NOMO-1 treated with DMSO at 0.1 percent for 48 hours (cell line): ENCODE measurements around the gene ZNF414.
A peak's percentile ranks its signal among the peaks of the same experiment; 100 is the strongest.
"Not testable (repeated sequence)": the region's sequence is repeated elsewhere in the genome, so short reads cannot be mapped to it uniquely, and the experiment has no call there.

ENCODE experiments used
- DNase-seq: peaks from one replicate; lab custom pipeline; 2025; ENCODE audit not compliant: unreplicated experiment; lab: John Stamatoyannopoulos, UW

ZNF414 gene, protein sequence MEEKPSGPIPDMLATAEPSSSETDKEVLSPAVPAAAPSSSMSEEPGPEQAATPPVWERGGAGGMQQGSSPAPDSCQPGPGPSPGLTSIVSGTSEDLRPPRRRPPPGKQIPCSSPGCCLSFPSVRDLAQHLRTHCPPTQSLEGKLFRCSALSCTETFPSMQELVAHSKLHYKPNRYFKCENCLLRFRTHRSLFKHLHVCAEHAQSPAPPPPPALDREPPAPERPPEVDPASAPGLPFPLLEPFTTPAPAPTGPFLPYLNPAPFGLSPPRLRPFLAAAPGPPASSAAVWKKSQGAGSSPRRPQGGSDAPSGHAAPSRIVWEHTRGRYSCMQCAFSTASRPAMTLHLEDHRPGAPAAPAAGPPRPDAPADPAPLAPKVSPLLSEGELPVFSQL

DNA sequence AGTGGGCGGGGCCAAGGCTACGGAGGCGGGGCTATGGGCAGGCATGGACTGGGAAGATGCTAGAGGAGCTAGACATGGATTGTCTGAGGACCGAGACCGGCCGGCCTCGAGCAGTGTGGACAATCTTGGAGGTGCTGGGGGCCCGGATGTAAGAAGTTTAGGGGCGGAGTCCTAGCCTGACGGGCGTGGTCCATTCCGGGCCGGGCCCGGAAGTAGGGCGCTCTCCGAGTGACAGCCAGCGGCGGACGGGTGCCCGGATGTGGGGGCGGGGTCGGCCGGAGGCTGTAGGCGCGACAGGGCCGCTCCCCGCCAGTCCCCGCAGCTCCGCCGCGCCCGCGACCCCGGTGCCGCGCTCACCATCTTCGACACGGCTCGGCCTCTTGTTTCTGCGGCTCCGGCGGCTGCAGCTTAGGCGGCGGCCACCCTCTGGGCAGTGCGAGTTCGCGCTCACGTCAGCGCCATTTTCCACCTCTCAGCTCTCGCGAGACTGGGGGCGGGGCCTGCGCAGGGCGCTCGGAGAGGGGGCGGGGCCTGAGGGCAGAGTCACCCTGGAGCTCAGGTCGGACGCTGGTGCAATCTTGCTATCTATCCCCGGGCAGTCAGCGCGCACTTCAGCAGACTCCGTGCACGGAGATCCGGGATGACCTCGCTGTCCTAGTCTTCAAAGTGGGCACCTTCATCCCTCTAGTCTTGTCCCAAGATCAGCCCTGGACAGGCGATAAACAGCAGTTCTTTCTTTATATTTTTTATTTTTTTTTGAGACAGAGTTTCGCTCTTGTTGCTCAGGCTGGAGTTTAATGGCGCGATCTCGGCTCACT, at the start of gene ZNF414:
Gene ZNF414, minus strand, starts transcription at position 481 of the 818 bp plus-strand sequence. Its CDS starts 121 bp downstream, at position 360.
- DNase-seq, result peak; percentile 89

DNA sequence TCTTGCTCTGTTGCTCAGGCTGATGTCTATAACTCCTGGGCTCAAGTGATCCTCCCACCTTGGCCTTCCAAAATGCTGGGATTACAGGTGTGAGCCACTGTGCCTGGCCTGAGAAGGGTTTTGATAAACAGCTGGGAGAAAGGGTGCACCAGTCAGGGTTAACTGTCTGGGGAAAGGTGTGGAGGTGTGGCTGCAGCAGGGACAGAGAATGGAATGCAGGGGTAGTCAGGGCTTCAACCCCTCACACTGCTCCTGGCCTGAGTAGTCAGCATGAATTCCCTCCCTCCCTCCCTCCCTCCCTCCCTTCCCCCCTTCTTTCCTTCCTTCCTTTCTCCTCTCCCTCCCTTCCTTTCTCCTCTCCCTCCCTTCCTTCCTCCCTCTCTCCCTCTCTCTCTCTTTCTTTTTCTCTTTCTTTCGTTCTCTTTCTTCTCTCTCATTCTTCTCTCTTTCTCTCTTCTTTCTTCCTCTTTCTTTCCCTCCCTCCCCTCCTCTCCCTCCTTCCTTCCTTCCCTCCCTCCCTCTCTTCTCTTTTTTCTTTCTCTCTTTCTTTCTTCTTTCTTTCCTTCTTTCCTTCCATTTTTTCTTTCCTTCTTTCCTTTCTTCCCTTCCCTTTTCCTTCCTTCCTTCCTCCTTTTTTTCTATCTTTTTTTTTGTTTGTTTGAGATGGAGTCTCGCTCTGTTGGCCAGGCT, 47.3 kb upstream of the ZNF414 start:
- no peak for DNase-seq

DNA sequence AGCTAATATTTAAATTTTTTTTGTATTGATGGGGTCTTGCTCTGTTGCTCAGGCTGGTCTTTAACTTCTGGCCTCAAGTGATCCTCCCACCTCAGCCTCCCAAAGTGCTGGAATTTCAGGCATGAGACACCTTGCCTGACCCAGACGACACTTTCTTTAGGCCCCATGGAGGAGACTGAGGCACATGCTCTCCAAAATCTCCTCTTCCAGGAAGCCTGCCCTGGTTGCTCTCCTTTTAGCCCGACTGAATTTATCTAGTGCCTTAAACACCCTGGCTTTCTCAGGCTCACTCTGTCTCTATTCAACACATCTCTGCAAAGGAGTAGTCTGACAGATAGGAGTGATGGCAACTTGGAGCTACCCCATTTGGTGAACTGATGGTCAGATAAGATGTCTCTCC, 44.4 kb upstream of the ZNF414 start:
- DNase-seq, result no peak

DNA sequence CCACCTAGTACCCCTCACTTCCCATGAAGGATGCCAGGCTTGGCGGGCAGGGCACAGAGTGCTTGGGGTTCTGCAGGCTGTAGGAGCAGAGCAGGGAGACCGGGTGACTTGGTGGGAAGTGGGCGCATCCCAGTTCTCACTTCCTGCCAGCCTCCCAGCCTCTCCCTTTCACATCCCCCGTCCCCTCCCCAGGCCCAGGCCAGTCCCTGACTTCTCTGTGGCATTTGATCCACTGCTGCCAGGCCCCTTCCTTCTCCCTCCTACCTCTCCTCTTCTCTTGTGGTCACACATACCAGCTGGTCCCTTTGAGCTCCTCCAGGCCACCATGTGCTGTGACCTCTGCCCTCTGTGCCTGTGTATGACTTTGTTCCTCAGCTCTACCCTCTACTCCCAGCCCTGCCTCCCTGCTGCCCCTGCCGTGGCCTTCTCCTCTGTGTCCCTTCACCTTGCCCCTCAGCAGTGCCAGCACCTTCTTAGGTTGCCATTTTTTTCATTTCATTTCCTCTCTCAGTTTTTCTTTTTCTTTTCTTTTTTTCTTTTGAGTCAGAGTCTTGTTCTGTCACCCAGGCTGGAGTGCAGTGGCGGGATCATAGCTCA, 43.8 kb upstream of the ZNF414 start:
- no peak for DNase-seq

DNA sequence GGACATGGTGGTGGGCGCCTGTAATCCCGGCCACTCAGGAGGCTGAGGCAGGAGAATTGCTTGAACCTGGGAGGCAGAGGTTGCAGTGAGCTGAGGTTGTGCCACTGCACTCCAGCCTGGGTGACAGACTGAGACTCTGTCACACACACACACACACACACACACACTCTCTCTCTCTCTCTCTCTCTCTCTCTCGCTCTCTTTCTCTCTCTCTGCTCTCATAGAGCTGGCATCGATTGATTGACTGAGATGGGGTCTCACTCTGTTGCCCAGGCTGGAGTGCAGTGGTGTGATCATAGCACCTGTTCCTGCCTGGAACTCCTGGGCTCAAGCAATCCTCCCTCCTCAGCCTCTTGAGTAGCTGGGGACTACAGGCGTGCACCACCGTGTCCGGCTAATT, 39.8 kb upstream of the ZNF414 start:
- not testable (repeated sequence) for DNase-seq

DNA sequence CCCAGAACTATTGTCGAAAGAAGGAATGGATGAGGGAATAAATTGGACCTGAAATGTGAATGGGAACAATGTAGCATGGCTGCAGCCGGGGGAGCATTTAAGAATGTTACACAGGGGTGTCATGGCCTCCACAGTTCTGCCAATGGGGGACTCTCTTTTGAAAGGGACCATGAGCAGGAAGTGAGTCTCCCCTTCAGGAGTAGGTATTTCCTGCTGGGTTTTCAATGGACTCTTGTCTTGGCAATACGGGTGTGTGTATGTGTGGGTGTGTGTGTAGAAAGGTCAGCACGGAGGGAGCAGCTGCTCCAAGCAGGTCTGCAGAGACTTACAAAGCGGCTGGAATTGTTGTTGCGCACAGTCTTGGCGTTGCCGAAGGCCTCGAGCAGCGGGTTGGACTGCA, 38.8 kb upstream of the ZNF414 start:
- no peak for DNase-seq

DNA sequence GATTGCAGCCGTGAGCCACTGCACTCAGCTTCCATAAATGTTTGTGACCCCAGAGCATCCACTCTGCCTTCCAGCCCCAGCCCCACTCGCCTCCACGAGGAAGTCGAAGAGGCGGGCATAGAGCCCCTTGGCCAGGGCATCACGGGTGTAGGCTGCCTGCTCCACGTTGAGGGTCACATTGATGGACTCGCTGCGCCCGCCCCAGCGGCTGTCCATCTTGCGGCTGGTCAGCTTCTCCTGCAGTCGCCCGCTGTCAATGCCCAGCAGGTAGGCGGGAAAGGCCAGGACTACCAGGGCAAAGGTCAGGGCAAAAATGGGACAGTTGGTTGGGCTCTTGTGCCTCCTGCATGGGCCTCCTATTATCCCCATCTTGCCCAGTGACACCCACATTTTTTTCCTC, 36.1 kb upstream of the ZNF414 start:
- no peak for DNase-seq

DNA sequence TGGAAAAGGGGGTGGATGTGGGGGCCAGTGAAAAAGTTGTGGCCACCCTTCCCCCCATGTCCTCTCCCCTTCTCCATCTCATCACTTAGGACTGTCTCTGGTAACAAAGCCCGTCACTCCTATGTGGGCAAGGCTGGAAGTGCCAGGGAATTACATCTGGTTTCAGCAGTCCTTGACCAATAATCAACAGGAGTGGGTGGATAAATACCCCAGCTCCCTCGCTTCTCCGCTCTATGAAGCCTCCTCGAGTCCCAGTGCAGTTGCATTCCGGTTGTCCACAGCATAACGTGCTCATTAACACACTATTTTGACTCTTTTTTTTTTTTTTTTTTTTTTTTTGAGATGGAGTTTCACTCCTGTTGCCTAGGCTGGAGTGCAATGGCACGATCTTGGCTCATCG, 31.8 kb upstream of the ZNF414 start:
- DNase-seq, result no peak

DNA sequence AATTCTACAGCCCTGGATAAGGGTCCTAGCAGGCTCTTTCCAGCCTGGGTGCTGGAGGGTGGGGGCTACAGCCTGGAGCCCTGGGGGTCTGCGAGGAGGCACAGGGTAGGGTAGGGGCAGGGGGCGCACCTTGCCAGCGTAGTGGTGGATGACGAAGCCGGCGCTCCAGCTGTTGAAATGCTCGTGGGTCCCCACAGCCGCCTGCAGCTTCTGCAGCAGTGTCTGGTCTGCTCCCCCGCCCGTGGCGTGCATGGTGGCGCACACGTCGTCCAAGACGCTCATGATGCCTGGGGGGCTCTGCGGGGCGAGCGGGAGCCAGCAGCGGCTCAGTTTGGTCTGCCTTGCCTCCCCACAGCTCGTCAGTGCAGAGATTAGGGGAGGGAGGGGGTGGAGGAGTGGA, 30.2 kb upstream of the ZNF414 start:
- DNase-seq, result no peak

DNA sequence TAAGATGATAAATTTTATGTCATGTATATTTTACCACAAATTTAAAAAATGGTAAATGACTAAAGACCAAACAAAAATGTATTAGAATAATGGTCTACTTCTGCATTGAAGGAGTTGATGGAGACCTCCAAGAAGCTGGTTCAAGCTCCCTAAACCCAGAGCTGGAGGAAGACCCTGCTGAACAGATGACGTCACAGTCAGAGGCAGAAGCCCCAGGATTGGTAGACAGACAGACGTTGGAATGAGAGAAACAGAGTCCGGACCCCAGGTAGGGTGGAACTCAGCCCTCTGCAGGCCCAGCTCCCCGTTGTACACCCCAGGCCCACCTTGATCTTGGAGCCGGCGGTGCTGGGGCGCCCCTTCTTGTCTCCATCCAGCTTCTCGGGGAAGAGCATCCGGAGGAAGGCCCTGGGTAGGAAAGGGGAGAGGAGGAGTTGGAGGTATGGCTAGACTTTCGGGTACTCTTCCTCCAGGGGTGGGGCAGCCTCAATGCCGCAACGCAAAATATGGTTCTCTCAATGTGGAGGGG, 25.7 kb upstream of the ZNF414 start:
- no peak for DNase-seq

DNA sequence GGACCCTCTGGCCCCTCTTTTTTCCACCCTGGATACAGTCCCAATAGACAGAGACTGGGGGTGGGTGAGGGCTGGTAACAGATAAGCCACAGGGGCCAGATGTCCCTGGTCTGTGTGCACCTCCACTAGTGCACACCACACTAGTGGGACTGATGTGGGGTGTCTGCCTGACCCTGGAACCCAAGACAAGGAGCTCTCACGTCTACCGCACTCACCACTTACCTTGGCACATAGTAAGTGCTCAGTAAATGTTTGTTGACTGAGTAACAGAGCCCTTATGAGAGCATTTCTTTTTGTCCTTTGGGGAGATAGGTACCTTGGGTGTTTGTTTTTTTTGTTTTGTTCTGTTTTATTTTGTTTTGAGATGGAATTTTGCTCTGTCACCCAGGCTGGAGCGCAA, 23.1 kb upstream of the ZNF414 start:
- DNase-seq, result no peak

DNA sequence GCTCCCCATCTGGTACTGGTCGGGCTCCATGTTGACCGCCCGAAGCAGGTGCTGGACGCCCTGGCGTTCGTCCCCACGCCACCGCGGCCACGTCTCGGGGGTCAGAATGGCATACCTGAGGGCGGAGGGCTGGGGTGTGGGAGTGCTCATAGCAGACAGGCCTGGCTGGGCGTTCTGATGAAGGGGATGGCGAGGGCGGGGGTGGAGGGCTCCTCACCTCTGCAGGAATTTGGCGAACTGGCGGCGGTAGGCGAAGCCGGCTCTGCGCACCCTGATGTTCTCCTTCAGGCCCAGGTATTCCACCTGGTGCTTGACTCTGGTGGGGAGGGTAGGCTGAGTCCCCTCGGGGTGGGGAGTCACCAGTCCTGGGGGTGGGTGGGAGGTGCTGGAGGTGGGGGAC, 22.3 kb upstream of the ZNF414 start:
- no peak for DNase-seq

DNA sequence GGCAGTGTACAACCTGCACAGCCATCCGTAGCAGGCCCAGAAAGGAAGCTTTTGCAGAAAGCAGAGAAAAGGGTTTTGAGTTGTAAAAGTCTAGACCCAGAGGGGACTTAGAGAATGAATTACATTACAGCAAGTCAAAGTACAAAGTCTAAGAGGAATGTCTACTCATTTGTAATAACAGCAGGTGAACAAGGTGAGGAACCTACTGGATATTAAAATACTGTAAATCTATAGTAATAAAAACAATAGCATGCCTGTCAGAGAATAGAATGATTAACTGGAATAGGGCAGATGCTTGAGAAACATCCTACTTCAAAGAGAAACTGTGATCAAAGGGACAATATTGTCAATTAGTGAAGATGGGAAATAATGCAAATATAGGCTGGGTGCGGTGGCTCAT, 18.3 kb upstream of the ZNF414 start:
- DNase-seq, result no peak

DNA sequence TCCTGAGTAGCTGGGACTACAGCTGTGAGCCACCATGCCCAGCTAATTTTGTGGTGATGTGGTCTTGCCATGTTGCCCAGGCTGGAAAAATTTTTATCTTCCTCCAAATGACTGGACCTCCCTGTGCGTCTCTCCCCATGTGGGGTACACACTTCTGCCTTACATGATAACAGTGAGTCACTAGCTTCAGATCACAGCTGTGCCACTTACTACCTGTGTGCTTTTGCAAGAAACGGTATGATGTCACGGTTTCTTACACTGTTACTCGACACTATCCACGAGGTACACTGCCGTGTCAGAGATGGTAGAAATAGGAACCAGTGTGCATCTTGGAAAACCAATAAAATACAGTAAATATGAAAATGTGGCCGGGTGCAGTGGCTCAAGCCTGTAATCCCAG, 17.5 kb upstream of the ZNF414 start:
- no peak for DNase-seq

DNA sequence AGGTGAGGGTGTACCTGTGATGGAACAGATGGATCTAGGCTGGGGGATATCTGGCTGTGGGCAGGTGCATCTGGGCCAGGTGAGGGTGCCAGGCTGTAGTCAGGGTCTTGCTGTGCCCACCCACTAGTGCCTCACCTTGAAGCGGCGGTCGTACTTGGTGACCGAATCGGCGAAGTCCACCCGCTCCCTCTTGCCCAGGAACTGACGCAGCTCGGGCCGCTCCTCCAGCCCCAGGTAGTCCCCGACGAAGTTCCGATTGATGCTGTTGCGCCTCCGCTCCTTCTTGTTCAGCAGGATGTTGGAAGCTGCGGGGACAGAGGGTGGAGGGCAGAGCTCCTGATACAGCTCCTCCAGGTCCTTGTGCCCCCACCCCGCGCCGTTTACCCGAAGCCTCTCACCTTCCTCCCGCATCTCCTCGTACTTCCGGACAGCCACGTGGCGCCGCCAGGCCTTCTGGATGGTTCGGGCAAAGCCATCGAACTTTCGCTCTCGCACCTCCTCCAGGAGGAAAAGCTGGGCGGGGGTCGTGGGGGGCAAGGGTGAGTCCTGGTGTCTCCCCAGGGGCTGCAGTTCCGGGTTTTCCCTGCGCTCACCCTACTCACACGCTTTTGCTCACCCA, 16.2 kb upstream of the ZNF414 start:
- no peak for DNase-seq

DNA sequence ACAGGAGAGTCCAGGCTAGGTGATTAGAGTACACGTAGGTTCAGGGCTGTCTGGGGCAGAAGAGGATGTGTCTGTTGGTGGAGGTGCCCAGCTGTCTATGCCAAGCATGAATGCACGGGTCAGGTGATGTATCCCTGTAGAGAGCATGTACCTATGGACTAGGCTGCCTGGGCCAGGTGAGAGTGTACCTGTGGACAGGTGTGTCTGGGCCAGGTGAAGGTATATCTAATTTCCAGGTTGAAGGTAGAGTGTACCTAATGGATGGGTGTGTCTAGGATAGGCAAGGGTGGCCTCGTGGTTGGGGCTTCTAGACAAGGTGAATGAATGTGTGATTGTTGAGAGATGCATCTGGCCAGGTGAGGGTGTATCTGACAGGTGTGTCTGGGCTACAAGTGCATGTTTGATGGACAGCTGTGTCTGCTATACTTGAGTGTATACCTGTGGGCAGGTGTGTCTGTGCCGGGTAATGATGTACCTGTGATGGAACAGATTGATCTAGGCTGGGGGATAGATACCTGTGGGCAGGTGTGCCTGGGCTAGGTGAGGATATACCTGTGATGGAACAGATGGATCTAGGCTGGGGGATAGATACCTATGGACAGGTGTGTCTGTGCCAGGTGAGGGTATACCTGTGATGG, 15.5 kb upstream of the ZNF414 start:
- no peak for DNase-seq

DNA sequence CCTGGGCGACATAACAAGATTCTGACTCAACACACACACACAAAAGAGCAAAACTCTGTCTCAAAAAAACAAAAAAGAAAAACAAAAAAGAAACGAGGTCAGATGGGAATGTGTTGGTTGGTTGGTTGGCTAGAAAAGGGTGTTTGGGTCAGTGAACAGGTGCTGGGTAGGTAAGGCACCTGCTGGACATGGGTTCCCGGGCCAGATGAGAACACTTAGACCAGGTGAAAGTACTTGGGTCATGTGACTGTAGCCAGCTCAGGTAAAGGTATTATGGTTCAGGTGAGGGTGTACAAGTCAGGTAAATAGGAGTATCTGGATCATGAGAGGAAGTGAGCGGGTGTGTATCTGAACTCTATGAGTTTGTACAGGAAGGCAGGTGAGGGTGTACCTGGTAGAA, 14.5 kb upstream of the ZNF414 start:
- no peak for DNase-seq

DNA sequence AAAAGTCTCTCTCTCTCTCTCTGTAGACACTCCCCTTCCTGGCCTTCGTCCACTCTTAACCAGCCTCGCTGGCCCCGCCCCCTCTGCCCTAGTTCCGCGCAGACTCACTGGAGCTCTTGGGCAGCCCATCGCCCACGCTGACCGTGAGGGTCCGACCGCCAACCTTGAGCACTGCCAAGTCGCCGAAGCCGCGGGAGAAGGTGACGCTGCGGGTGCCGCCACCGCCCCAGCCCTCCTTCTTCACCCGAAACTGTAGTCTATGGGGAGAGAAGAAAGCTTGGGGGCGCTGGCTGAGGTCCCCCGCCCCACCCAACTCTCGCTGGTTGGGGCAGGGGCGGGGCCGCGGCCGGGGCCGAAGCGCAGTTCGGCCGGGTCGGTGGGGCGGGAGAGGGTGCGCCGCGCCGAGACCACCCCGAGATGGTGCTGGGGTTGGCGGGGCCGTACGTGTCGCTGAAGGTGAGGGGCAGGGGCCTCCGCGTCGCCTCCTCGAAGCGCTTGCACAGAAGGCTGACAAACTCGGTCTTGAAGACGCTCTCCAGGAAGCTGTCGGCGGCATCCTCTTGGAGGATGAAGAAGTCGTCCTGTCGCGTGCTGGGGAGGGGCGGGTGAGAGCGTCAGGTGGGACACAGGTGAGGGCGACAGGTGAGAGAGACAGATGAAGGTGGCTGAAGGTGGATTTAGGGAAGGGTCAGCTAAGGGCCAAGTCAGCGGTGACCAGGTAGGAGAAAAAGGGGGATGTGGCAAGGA, 12.6 kb upstream of the ZNF414 start:
- no peak for DNase-seq

DNA sequence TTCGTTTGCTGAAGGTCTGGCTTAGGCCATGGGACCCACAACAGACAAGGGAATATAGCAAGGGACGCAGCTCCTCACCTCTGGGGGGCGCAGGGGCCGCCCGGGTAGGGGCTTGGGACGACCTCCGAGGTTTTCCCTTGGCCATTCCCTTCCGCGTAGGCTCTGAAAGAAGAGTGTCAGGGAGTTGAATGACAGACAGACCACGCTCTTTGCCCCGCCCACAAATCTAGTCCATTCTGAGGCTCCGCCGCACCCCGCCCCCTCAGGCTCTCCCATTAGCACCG, 11.4 kb upstream of the ZNF414 start:
- DNase-seq, result no peak

DNA sequence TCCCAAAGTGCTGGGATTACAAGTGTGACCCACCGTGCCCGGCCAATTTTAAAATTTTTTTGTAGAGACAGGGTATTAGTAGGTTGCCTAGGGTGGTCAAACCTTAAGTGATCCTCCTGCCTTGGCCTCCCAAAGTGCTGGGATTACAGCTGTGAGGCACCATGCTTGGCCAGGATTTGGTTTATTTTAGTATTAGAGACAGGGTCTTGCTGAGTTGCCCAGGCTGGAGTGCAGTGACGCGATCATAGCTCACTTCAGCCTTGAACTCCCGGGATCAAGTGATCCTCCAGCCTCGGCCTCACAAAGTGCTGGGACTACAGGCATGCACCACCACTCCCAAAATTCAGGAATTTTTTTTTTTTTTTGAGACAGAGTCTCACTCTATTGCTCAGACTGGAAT, 5.4 kb upstream of the ZNF414 start:
- no peak for DNase-seq
